Astrocyte of the cerebellum (primary cell): Measurements from ENCODE around the gene KSR1.

Source experiments
- DNase-seq: peaks from one replicate; pipeline ENCODE4 v3.0.0-alpha.2; 2011; ENCODE audit warnings: low read depth
- H3K4me3 ChIP-seq: 2 replicates; pipeline ENCODE4 v1.5.1; 2011; ENCODE audit warnings: mild to moderate bottlenecking, low read depth, low read length, moderate library complexity
- in situ Hi-C: cut with HindIII; loops from 2 replicates; pipeline ENCODE4 v1.10.0; 2017; ENCODE audit warnings: low sequenced_read_pairs
- TF ChIP-seq, protein P1 (sequence below): IDR thresholded peaks from 2 replicates; pipeline ENCODE4 v1.5.1; 2012; ENCODE audit warnings: low read length, low read depth, moderate library complexity, mild to moderate bottlenecking; ENCODE audit errors: missing control alignments

Gene KSR1

DNA sequence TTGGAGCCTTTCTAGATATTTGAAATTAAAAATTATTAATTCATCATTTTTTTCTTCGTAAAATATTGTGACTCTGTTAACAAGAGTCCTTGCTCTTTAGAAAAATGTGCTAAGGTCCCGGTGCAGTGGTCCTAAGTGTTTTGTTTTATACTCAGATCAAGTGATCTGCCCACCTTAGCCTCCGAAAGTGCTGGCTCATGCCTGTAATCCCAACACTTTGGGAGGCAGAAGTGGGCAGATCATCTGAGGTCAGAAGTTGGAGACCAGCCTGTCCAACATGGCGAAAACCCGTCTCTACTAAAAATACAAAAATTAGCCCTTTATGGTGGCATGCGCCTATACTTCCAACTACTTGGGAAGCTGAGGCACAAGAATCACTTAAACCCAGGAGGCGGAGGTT lies 92.1 kb downstream of the KSR1 start:
- no peak overlapping the region for H3K4me3 ChIP-seq
- TF ChIP-seq, protein P1, sequence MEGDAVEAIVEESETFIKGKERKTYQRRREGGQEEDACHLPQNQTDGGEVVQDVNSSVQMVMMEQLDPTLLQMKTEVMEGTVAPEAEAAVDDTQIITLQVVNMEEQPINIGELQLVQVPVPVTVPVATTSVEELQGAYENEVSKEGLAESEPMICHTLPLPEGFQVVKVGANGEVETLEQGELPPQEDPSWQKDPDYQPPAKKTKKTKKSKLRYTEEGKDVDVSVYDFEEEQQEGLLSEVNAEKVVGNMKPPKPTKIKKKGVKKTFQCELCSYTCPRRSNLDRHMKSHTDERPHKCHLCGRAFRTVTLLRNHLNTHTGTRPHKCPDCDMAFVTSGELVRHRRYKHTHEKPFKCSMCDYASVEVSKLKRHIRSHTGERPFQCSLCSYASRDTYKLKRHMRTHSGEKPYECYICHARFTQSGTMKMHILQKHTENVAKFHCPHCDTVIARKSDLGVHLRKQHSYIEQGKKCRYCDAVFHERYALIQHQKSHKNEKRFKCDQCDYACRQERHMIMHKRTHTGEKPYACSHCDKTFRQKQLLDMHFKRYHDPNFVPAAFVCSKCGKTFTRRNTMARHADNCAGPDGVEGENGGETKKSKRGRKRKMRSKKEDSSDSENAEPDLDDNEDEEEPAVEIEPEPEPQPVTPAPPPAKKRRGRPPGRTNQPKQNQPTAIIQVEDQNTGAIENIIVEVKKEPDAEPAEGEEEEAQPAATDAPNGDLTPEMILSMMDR = no peak
- DNase-seq = no peak
- in situ Hi-C loops = no loop called here

DNA sequence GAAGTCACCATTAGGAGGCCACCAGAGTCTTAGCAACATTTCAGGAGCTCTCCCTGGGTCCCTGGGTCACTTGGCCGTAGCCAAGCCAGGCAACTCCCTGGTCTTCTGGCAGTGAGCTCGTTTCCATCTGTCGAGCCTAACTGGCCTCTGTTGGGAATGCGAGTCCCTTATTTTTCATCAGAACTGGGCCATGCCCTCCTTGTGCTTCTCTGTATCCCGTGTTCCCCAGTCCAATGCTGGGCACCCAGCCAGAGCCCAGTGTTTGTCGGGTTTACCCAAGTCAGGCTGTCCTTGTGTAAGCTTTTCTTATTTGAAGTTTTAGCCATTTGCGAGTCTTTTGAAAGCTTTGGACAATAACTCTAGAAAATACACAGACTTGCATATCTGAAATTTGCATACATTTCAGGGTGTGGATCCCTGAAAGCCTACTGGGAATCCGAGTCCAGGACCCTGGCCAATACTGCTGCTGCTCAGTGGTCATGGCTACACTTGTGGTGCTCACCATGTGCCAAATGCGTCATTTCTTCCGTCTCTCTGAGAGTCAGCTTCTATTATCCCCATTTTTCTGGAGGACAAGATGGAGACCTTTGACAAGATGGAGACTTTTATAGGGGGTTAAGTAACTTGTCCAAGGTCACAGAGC lies 93.1 kb downstream of the KSR1 start:
- TF ChIP-seq, protein P1 = no peak
- in situ Hi-C loops = no loop called here
- H3K4me3 ChIP-seq = no peak overlapping the region
- DNase-seq = no peak

DNA sequence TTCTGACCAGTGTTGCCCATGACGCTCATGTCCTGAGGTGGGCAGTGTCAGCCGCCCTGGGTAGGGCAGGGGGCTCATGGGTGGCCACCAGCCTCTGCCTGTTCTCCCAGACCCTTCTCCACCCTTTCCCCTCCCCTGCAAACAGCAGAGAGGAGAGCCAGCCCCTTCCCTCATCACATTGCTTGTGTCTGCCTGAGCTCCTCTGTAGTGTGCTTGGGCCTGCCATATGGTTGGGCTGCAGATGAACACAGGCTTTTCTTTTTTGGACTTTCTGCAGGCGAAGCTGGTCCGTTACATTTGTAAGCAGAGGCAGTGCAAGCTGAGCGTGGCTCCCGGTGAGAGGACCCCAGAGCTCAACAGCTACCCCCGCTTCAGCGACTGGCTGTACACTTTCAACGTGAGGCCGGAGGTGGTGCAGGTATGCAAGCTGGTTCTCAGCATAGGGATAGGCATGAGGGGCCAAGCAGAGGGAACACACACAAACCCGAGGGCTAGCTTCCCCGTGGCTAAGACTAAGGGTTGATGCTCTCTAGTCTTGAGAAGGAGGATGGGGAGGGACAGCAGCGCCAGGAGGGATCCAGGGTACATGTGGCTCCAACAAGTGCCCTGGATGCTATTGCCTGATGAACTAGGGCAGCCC lies 94.2 kb downstream of the KSR1 start:
- in situ Hi-C loops = loop anchor here (25.0 kb wide), 1 partner anchor 213 kb away; no protein-coding TSS in a partner anchor
- no peak overlapping the region for H3K4me3 ChIP-seq
- no peak for DNase-seq
- TF ChIP-seq, protein P1 = no peak

DNA sequence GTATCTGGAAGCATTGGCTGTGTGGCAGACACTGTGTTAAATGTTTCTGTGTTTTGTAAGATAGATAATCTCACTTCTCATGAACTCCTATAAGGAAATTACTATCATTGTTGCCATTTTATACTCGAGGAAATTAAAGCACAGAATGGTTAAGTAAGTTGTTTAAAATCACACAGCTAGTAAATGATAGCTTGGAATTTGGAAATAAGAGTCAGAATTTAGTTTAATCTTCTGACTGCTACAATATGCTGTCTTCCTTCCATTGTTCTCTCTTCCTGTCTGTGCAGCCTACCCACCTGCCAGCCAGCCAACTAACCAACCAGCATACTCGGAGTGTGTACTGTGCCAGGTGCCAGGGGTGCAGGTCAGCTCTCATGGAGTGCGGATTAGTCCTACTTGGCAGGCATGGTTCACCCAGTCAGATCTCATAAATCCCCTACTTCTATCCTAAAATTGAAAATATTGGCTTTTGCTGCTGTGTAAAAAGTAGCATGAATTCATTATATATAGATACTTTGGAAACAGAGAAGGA lies 94.8 kb downstream of the KSR1 start:
- in situ Hi-C loops = loop anchor here (25.0 kb wide), 1 partner anchor 214 kb away; no protein-coding TSS in a partner anchor
- TF ChIP-seq, protein P1 = no peak
- no peak for DNase-seq
- H3K4me3 ChIP-seq = no peak overlapping the region

DNA sequence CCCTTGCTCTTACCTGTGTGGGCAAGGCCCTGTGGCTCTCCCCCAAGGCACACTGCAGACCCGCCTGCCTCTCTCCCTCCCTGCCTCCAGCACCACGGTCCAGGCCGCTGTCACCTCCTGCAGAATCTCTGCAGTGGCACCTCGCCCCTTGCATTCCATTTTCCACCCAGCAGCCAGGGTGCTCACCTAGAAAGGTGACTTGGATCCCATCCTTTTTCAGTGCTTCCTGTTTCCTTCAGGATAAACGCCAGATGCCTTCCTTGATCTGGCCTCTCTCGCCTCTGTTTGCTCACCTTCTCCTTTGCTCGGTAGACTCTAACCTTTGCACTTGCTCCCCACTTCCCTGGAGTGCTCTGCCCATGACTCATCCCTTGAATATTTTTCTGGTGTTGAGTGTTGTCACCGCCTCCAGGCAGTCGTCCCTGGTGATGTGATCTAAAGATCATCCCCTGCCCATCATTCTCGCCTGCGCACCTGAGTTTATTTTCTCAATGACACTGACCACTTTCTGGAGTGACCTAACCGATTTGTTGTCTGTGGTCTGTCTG lies 95.5 kb downstream of the KSR1 start:
- no peak for DNase-seq
- no peak overlapping the region for H3K4me3 ChIP-seq
- TF ChIP-seq, protein P1 = no peak
- in situ Hi-C loops = loop anchor here (25.0 kb wide), 1 partner anchor 214 kb away; no protein-coding TSS in a partner anchor

DNA sequence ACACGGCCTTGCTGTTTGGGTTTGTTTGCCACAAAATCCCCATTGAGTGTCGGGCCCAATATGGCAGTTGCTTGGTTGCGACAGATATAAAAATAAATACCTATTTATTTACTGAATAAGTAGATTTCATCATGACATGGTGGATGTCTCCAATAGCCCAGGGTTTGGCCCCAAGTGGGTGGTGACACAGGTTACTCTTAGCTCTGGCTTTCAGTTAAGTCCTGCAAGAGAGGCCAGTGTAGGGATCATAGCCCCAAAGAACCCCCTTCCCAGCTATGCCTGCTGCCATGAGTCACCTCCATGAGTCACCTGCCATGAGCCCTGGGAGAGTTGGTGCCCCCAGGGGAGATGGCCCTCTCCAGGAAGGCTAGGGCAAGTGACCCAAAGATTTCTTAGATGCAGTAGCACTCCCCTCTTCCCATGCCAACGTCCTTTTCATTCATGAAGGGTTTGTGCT lies 96.1 kb downstream of the KSR1 start:
- DNase-seq = no peak
- TF ChIP-seq, protein P1 = no peak
- in situ Hi-C loops = loop anchor here (25.0 kb wide), 1 partner anchor 215 kb away; no protein-coding TSS in a partner anchor

More for the DNA sequence above, 96.1 kb downstream of the KSR1 start:
- H3K4me3 ChIP-seq = no peak overlapping the region
